PC-9 (cell line): ENCODE data around the gene YWHAE.

Source experiments
- CTCF ChIP-seq: fragments of 200-600 bp; sonication (generic); conservative IDR thresholded peaks from 2 replicates; pipeline ENCODE4 v1.6.1; 2017; ENCODE audit warnings: mixed run types, antibody characterized with exemption, mild to moderate bottlenecking, moderate library complexity
- EZH2 ChIP-seq: fragments of 200-600 bp; sonication (generic); IDR thresholded peaks from 2 replicates; pipeline ENCODE4 v1.8.0; 2017; ENCODE audit warnings: antibody characterized with exemption, low read depth

- no peak for TF ChIP-seq CTCF
- TF ChIP-seq EZH2 = no peak
These were observed 48.1 kb downstream of the YWHAE start for GRCh38 chr17:1351971-1352370.
